Spinal cord (tissue), 10 donors: ENCODE data around the gene GAS5. TPM values are rescaled to one million over a fixed set of nuclear protein-coding genes. Genes with fewer than 3 reads are reported as not detected.

ENCODE experiments used
- DNase-seq, 6 donors: peaks; one replicate each; pipeline versions ENCODE4 v3.0.0 to v3.0.0-alpha.2; 2013 to 2015; ENCODE audit warnings: low spot score in 6 of 6, low read depth in 4 of 6
- H3K27ac ChIP-seq: one replicate; pipeline ENCODE4 v1.5.1; 2013; ENCODE audit warnings: low read depth, low read length, control low read depth
- H3K27me3 ChIP-seq: one replicate; pipeline ENCODE4 v1.6.1; 2013; ENCODE audit warnings: low read length; ENCODE audit not compliant: control insufficient read depth, insufficient read depth
- H3K36me3 ChIP-seq: one replicate; pipeline ENCODE4 v1.6.1; 2013; ENCODE audit warnings: low read length; ENCODE audit not compliant: control insufficient read depth, insufficient read depth
- H3K4me1 ChIP-seq: one replicate; pipeline ENCODE4 v1.6.1; 2013; ENCODE audit warnings: low read length; ENCODE audit not compliant: control insufficient read depth, insufficient read depth
- H3K4me3 ChIP-seq: one replicate; pipeline ENCODE4 v1.5.1; 2013; ENCODE audit warnings: low read depth, low read length, control low read depth
- H3K9me3 ChIP-seq: one replicate; pipeline ENCODE4 v1.6.1; 2013; ENCODE audit warnings: low read length; ENCODE audit not compliant: control insufficient read depth, insufficient read depth
- WGBS: methylation state at CpG from one replicate; pipeline ENCODE4 v1.1.5; 2013; ENCODE audit warnings: missing lambda C conversion rate; ENCODE audit not compliant: insufficient coverage; 5-methylcytosine and 5-hydroxymethylcytosine counted together
- polyA plus RNA-seq, 2 donors: library from polyadenylated mRNA; unstranded; fragments of 120-200 nt; gene quantifications; one replicate each; pipeline ENCODE4 v1.2.1, GENCODE V29; 2013; ENCODE audit not compliant: insufficient read length in 2 of 2
- total RNA-seq, 2 donors: library from RNA; depleted of rRNA in 1 of 2; stranded (reverse); fragments of 120-200 nt in 1 of 2; fragments of >200 nt in 1 of 2; gene quantifications; one replicate each; pipeline versions ENCODE4 v1.2.3 to v1.2.4, GENCODE V29; 2013 to 2014
- donor health status: healthy.

GAS5 gene
- total and polyA plus RNA-seq, 4 donors = 230 to 417 (median 300) TPM

DNA sequence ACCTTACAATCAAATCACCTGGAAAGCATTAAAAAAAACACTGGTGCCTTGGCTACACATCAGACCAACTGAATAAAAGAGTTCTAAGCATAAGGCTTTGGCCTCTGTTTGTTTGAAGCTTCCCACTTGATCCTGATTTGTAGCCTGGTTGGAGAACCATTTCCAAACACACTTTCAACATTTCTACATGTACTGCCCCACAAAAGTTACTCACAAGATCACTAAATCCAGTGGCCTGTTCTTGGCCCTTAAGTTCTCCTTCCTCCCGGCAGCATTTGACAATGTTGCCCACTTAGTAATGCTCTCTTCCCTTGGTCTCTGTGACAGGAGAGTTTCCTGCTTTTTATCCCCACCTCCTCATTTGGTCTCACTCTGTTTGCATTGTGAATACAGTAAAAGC lies 11.8 kb downstream of the GAS5 start:
- H3K36me3 ChIP-seq = peaks cover 22% of the 10 kb centered on the region
- no peaks in the 10 kb centered on the region for H3K4me1 ChIP-seq
- H3K27me3 ChIP-seq = no peaks in the 10 kb centered on the region
- no peaks in the 10 kb centered on the region for H3K9me3 ChIP-seq
- H3K27ac ChIP-seq = no peak overlapping the region
- 80% methylated on average over 1 of the region's 1 CpG for WGBS
- H3K4me3 ChIP-seq = no peak overlapping the region
- DNase-seq = no peak

- Histone ChIP-seq H3K27ac (no peak overlapping the region), H3K4me1 (no peaks in the 10 kb centered on the region), H3K27me3 (no peaks in the 10 kb centered on the region), H3K4me3 (no peak overlapping the region), H3K9me3 (no peaks in the 10 kb centered on the region), H3K36me3 (peaks cover 15% of the 10 kb centered on the region)
- no peak for DNase-seq
- 69% methylated on average over 4 of the region's 5 CpGs for WGBS
Measured at GRCh38 chr1:173853074-173853473, 14.7 kb downstream of the GAS5 start.

DNA sequence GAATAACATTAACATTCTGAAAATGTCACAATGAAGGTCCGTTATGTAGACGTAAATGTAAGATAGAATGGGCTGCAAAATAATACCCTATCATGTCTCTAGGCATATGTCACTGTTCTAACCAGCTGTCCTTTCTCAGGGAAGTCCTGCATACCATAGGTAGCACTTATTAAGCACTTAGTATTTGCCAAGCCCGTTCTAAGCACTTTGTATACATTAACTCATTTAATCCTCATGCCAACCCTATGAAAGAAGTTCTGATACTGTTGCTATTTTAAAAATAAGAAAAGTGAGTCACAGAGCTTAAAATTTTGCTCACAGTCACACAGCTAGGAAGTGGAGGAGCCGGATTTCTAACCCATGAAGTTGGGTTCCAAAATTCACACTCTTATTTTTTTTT lies 15.7 kb downstream of the GAS5 start:
- no CpG with 5 or more reads among the region's 4 CpGs for WGBS
- Histone ChIP-seq H3K36me3 (peaks cover 15% of the 10 kb centered on the region), H3K4me3 (no peak overlapping the region)

DNA sequence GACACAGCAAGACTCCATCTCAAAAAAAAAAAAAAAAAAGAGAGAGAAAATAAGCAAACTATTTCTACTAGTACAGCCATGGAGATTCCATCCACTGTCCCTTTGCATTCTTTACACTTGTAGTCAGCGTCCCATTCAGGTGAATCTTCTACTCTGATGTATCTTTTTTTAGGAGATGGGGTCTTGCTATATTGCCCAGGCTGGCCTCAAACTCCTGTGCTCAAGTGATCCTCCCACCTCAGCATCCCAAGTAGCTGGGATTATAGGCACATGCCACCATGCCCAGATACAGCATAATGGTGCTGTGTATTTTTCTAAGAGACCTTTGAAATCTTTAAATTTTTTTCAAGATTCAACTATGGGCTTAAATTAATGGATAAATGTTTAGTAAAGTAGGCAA lies 35.0 kb downstream of the GAS5 start:
- Histone ChIP-seq H3K4me1 (no peaks in the 10 kb centered on the region), H3K9me3 (no peaks in the 10 kb centered on the region), H3K36me3 (peaks cover 13% of the 10 kb centered on the region), H3K27me3 (no peaks in the 10 kb centered on the region), H3K4me3 (no peak overlapping the region), H3K27ac (no peak overlapping the region)
- no peak for DNase-seq
- no CpG with 5 or more reads among the region's 1 CpG for WGBS

More for the DNA sequence above, 15.7 kb downstream of the GAS5 start:
- DNase-seq = no peak
- no peak overlapping the region for H3K27ac ChIP-seq
- no peaks in the 10 kb centered on the region for H3K27me3 ChIP-seq
- H3K4me1 ChIP-seq = no peaks in the 10 kb centered on the region
- no peaks in the 10 kb centered on the region for H3K9me3 ChIP-seq

- WGBS = 100% methylated on average over 2 of the region's 2 CpGs
- Histone ChIP-seq H3K27me3 (no peaks in the 10 kb centered on the region), H3K9me3 (no peaks in the 10 kb centered on the region), H3K36me3 (no peaks in the 10 kb centered on the region), H3K4me3 (no peak overlapping the region), H3K27ac (no peak overlapping the region), H3K4me1 (peaks cover 8% of the 10 kb centered on the region)
- DNase-seq = no peak
Measured at GRCh38 chr1:173827611-173828010, 40.2 kb downstream of the GAS5 start.

DNA sequence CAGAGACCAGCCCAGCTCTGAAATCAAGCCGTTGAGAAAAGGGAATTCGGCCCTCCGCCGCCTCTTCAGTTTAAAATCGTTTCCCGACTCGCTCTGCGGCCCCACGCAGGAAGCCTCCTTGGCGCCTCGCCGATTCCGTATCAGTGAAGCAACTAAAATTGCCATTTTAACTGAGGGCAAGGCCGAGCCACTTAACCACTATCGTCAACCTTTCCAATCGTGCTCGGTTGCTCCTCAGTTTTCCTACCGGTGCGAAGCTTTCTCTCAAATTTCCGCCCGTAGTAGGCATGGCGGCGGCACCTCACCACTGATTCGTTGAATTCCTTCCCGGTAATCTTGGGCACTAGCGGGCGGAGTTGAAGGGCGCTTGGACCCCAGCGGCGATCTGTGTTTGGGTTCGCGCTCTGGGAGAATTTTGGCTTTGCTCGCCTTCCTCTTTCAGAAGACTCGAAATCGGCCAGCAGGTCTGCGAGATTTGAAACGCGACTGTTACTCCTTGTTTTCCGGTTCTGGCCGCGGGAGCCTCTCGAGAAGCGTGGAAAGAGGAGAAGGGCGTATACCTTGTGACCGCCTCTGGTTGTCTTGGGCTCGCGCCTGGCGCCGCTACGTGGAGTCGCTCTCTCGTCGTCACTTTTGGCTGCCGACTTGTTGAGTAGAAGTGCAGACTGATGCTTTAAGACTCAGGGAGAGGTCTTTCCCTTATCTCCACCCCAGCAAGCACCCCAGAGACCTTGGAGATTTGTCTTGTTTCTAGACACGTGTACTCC lies 43.3 kb downstream of the GAS5 start, which contains the start of the genes CENPL and DARS2:
CENPL (minus strand) TSS at position 569 of the 767 bp plus-strand sequence. CDS start 13,584 bp downstream, outside the sequence.
DARS2 (plus strand) TSS at position 359 of the 767 bp plus-strand sequence. CDS start 557 bp downstream, outside the sequence.
- WGBS = 0% methylated on average over 50 of the region's 55 CpGs
- H3K9me3 ChIP-seq = no peaks in the 10 kb centered on the region
- peak; percentile 92 to 99 (median 96) for DNase-seq

GRCh38 chr1:173823781-173824314 lies 43.9 kb downstream of the GAS5 start:
- no peak for DNase-seq
- no peaks in the 10 kb centered on the region for H3K9me3 ChIP-seq
- 0% methylated on average over 21 of the region's 25 CpGs for whole genome bisulfite sequencing

More for the DNA sequence above, 43.3 kb downstream of the GAS5 start, which contains the start of the genes CENPL and DARS2:
- Histone ChIP-seq H3K27me3 (no peaks in the 10 kb centered on the region), H3K4me1 (peaks cover 9% of the 10 kb centered on the region), H3K36me3 (peaks cover 2% of the 10 kb centered on the region), H3K4me3 (peak within 1 kb of the TSS; percentile 89), H3K27ac (peak within 1 kb of the TSS; percentile 99)

DNA sequence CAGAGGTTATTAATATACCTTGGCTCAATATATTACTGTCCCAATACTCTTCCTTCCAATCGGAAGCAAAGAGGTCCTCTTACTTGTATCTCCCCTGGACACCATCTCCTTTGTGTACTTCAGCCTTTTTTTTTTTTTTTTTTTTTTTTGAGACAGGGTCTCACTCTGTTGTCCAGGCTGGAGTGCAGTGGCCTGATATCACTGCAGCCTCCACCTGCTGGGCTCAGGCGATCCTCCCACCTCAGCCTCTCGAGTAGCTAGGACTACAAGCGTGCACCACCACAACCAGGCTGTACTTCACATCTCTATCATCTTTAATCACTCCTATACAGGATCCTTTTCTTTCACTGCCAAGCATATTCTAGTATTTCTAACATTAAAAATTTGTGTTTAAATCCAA lies 46.1 kb downstream of the GAS5 start:
- Histone ChIP-seq H3K9me3 (no peaks in the 10 kb centered on the region), H3K27ac (no peak overlapping the region), H3K27me3 (no peaks in the 10 kb centered on the region), H3K4me3 (no peak overlapping the region), H3K36me3 (peaks cover 2% of the 10 kb centered on the region), H3K4me1 (peaks cover 9% of the 10 kb centered on the region)
- no peak for DNase-seq
- 98% methylated on average over 4 of the region's 4 CpGs for WGBS

More at GRCh38 chr1:173823781-173824314, 43.9 kb downstream of the GAS5 start:
- peak overlapping the region; percentile 89 for H3K4me3 ChIP-seq
- H3K4me1 ChIP-seq = peaks cover 9% of the 10 kb centered on the region
- no peaks in the 10 kb centered on the region for H3K27me3 ChIP-seq
- peak overlapping the region; percentile 99 for H3K27ac ChIP-seq
- peaks cover 2% of the 10 kb centered on the region for H3K36me3 ChIP-seq

DNA sequence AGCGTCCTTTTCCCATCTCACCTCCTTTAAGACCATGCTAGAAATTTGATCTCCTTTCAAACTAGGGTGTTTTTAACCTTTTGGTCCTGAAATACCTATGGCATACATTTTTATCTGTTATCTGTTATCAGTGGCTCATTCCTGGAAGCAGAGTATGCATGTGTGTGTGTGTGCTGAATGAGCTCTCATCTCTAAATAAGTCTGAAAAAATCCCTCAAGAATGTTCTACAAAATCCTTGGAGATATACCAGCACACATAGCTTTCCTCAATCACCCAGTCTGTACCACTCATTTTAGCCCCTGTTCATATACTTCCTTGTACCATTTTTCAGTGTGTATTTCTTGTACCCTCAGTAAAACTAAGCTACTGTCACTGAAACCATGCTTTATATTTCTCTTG lies 49.3 kb downstream of the GAS5 start:
- Histone ChIP-seq H3K4me3 (no peak overlapping the region), H3K27me3 (no peaks in the 10 kb centered on the region), H3K4me1 (peaks cover 4% of the 10 kb centered on the region), H3K9me3 (no peaks in the 10 kb centered on the region), H3K27ac (no peak overlapping the region), H3K36me3 (peaks cover 2% of the 10 kb centered on the region)
- no CpG with 5 or more reads among the region's 1 CpG for WGBS
- DNase-seq = no peak
